Left ventricle myocardium superior (tissue), 1 donor: Measurements from ENCODE around the gene CA10. TPM values are rescaled to one million over a fixed set of nuclear protein-coding genes. Genes with fewer than 3 reads are reported as not detected.

Experiments used
- ATAC-seq: fragments of 200-7000 bp; cut with Tn5 transposase; one replicate; pipeline ENCODE4 v1.9.1; 2020; ENCODE audit warnings: mild to moderate bottlenecking, moderate library complexity
- DNase-seq: peaks from one replicate; pipeline ENCODE4 v3.0.0-alpha.2; 2020
- intact Hi-C: fragments of 100-400 bp; cut with micrococcal nuclease; formaldehyde crosslinking; loops from one replicate; pipeline ENCODE4 v1.11.0; 2022
- total RNA-seq: library from RNA; stranded (reverse); fragmentation: NEBNext Ultra II Directional; extraction: Animal tissue kit (Norgen Biotek cat#: 25700); gene quantifications from one replicate; pipeline ENCODE4 v1.2.1, GENCODE V29; 2021
- donor health status: DM: no; HTN: yes; CAD: no; lungs with severe emphysema.

The CA10 gene
- total RNA-seq, 1 donor from 2014 or later, result not detected

DNA sequence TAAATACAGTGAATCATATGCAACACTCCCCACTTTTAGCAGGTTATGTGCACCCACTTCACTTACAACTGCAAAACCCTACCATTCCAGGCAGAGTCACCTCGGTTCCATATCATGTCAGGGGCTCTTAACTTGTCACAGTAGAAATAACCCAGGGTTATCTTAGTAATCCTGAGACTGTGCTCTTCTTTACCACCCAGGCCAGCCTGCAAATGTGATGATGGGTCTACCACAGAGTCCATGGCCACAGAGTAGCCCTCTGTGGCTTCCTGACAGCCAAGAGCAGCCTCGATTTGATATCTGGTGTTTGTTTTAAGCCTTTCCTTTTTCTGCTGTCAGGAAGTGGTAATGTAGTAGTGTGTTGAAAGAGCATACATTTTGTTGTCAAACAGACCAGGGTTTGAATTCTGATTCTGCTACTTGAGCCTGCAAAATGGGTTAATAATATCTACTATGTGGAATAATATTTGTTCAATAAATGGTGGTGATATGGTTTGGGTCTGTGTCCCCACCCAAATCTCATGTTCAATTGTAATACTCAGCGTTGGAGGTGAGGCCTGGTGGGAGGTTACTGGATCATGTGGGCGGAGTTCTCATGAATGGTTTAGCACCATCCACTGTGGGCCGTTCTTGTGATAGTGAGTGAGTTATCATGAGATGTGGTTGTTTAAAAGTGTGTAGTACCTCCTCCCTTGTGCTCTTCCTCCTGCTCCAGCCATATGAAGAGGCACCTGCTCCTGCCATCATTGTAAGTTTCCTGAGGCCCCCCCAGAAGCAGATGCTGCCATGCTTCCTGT lies 481.6 kb downstream of the CA10 start:
- ATAC-seq (no peak), DNase-seq (no peak)
- intact Hi-C loops, result no loop called here

DNA sequence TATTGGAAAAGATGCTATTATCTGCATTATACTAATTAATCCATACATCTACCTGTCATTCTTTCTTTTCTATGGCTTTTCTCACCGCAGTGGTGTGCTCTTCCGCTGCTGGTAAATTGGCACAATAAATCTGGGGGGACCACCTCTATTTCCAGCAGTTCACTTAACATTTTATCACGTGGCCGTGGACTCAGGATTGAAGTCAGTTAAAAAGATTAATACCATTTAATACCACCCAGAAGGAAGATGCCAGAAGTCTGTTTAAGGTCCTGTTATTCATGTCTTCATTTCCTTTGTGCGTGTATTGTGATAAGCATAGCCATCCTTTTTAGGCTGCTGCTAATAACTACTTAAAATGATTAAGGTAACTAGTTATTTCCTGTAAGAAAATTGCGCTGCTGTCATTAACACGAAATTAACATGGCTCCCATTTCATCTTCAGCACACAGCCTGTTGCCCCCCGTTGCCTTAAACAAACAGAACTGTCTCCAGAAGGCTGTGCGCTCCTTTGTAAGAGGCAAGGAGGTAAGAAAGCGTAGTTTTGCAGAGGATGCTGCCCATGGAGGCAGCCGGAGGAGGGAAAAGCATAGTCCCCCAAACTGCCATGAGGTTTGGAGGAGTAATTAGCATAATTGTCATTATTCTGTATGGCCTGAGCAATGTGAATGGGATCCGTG lies 483.8 kb downstream of the CA10 start:
- ATAC-seq (no peak), DNase-seq (no peak)
- intact Hi-C loops, result no loop called here

DNA sequence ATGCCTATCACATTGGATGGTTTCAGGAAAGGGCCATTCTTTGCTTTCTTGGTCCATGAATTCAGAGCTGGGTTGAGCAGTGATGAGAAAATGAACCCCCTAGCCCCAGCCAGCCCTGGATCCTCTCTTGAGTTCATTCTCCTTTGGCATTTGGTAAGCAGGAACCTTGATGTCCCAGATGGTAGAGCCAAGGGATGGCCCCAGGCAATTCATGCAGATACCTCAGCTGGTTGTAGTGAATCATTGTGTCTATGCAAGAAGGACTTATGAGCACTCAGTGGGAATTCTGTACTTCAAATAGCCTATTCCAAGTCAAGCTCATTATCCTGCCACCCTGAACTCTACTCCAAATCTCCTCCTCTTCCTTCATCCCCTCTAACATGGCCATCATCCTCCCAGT lies 485.4 kb downstream of the CA10 start:
- DNase-seq, result no peak
- intact Hi-C loops, result no loop called here
- ATAC-seq, result no peak

DNA sequence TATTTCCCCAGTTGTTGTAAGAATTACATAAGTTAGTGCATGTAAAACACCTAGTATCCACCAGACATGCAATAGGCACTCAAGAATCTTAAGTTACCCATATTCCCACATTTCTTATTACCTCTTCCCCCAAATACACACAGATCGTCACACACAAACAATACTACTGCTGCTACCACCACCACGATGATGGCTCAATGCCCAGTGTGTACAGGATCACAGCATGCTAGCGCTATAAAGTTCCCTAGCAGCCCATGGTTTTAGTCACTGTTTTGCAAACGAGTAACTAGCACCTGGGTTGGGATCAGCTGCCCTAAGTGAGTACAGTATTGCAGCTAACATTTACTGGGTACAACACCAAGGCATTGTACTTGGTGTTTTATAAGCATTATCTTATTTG lies 486.4 kb downstream of the CA10 start:
- intact Hi-C loops, result no loop called here
- ATAC-seq (no peak), DNase-seq (no peak)

DNA sequence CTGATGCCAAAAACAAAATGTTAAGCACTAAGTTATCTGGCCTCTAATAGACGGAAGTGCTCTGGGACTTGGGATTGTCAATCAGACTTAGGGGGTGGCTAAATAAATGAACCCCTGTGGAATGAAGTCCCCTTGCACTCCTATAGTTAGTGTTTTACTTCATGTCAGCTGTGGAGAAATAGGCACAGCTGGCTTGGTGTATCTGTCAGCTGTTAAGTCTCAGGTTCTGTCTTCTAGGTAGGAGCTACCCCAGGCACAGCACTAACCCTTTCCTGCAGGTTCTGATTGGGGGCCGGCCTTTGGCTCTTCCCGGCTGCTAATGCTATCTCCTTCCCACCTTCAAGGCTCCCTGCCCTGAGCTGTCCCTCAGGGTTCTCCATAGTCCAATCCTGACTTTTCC lies 487.6 kb downstream of the CA10 start:
- intact Hi-C loops, result no loop called here
- no peak for DNase-seq
- ATAC-seq, result no peak

DNA sequence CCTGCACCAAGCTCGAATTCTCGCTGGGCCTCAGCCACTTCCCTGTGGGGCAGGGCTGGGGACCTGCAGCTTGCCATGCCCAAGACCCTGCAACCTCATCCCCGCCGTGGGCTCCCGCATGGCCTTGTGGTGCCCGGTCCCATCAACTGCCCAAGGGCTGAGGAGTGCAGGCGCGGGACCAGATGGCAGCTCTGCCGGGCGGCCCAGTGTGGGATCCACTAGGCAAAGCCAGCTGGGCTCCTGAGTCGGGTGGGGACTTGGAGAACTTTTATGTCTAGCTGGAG lies 489.6 kb downstream of the CA10 start:
- no peak for ATAC-seq
- no peak for DNase-seq
- intact Hi-C loops, result no loop called here

DNA sequence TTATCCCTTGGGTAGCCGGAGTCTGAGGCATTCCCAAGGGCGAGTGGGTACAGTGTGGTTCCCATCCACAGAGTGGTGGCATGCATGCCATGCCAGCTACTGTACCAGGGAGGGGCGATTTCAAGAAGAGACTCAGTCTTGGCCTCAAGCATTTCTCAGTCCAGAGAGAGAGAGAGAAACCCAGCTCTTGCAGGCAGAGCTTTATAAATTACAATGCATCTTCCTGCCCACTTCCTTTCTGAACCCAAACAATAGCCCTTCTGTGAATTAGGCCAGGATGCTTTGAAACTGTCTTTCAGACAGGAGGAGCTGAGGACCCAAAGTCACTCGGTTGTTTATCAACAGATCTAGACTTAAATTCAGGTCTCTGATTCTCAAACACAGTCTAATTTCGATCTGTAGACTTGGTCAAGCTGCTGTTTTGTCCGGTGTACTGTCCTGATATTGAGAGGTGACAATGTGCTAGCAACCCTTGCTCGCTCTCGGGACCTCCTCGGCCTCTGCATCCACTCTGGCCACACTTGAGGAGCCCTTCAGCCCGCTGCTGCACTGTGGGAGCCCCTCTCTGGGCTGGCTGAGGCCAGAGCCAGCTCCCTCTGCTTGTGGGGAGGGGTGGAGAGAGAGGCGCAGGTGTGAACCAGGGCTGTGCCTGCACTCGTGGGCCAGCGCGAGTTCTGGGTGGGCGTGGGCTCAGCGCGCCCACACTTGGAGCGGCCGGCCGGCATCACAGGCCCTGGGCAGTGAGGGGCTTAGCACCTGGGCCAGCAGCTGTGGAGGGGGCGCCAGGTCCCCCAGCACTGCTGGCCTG lies 490.2 kb downstream of the CA10 start:
- no peak for ATAC-seq

DNA sequence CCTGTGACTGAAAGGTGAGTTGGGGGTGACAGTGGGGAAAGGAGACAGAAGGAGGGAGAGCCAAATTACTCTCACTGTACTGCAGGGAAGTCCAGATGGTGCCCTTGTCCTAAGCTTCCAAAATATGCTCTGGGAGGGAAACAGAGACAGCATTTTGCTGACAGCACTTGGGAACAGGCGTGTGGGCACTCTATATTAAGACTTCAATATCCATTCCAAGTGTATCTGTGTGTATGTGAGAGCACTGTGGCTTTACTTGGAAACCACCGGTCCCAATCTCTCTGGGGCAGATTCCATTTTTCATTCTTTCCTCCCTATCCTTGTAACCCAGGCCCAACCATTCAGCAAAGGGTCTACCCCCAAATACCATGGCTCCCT lies 490.8 kb downstream of the CA10 start:
- ATAC-seq (no peak), DNase-seq (no peak)
- intact Hi-C loops, result no loop called here

More for the DNA sequence above, 490.2 kb downstream of the CA10 start:
- intact Hi-C loops, result no loop called here
- DNase-seq, result no peak

DNA sequence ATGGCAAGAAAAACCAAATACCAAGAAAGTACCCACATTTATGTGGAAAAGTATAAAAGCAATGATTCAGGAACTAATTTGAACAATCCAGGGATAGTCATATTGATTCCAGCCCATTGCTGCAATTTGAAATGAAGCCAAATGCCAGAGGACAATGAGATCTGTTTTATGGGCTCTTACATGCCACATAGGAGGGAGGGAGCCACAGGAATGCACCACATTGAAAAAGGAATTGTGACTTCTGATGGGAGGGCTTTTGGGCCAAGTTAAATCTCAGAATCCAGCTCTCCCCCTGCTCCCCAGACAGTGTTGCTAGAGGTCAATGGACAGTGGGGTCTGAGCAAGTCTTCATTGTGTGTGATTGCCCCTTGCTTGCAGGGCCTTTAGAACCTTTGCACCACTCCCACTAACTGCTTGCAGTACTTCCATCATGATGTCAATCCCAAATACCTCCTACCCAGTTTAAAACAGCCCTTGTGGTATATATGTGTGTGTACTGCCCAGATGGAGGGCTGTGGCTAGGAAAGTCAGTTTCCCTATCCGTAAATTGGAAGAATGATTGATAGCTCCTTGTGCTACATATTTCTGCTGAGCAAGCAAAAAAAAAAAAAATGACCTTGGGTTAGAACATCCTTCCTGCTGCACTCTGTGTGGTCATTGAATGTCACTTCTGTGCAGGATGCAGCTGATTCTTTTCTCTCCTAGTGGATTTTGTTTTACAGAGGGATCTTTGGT lies 491.4 kb downstream of the CA10 start:
- intact Hi-C loops, result no loop called here
- no peak for DNase-seq
- no peak for ATAC-seq

DNA sequence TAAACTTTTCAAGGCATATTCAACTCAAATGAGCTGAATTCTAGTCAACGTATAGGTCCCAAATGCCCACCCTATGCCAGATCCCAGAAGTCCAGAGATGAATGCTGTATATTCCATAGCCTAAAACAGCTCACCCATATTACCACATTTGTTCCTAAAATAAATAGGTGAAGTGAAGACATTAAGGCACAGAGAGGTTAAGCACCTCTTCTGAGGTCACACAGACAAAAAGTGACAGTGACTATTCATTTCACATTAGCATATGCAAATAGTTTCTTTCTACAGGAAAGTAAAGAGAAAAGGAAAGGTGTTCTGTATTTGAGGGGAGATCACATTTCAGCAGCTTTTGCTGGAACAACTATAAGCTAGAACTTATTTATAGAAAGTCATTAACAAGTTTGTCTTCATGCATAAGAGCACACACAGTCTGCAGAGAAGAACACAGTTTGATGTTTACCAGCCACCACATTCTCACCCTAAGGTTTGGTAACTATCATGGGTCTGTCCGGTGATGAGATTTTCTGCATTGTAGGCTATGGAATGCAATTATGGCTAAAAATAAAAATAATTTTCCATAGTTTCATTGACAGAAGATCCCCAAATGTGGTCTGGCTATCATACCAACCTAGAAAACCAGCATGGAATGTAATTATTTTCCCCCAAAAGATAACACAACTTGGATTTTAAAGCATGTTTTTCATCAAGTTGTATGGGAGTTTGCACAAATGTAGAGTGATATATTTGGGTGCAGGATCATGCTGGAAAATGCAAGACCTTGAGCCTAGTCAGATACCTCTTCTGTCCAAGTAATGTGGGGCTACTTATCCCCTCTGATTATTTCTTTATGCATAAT lies 496.1 kb downstream of the CA10 start:
- DNase-seq (no peak), ATAC-seq (no peak)
- intact Hi-C loops, result no loop called here

DNA sequence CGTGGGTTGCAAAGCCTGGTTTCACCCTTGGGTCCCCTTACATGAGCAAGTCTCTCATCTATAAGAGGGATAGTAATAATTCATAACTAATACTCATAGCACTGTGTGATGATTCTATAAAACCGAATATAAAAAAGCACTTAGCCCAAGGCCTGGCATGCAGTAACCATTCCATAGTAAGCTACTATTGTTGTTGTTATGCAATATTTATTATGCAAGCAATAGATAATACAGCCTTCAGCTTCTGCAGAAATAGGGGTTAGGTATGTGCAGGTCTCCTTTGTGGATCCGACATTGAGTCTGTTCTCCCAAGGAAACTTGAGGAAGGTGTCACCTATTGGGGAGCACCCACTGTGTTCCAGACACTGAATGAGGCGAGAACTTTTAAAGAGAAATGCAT lies 497.1 kb downstream of the CA10 start:
- no peak for ATAC-seq
- intact Hi-C loops, result no loop called here
- DNase-seq, result no peak

DNA sequence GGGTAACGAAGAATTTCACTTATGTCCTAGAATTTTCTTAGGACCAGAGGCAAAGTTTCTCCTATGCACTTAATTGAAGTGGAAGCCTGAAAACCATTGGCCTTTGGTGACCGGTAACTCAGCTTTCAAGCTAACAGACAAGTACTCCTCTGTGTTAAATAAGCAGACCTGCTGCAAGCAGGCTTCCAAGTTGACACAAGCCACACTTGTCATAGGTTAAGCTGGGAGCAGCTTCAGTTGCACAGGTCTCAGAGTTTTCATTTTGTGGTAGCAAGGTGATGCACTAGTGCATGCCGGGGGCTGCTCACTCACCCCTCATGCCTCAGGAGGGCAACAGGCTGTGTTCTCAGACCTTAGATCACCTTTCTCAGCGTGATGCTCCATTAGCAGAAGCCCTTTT lies 498.2 kb downstream of the CA10 start:
- DNase-seq (no peak), ATAC-seq (no peak)
- intact Hi-C loops, result no loop called here

DNA sequence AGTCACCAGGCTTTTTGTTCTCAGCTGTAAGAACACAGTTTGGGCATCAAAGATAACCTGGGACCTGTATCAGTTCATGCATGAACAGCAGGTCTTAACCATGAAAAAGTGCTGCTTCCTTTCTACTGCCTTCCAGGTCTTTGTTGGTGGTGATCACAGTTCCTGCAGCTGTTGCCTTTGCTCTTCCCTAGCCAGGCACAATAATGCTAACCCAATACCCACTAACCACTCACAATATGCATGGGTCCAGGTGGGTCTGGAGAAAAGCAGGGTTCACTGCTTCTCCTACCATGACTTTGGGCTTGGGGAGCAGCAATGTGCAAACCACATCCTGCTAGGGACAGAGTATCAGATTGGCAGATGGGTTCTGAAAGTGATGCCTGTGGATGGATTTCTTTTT lies 501.3 kb downstream of the CA10 start:
- ATAC-seq, result no peak
- no peak for DNase-seq
- intact Hi-C loops, result no loop called here

DNA sequence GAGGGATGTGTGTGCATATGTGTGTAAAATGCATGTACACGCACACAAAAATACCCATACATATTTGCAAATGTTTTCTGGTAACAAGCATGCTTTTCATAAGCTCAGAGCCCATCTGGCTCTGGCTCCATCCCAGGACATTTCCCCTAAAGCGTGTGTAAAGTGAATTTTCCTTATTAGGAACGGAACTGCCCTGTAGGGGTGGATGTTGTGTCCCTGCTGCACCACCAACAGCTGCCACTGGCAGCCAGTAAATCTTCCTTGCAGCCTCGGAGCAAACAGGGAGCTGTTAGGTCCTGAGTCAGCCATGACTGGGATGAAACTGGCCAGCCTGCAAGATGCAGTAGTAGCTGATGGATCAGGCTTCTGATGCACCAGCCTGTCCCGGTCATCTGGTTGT lies 504.6 kb downstream of the CA10 start:
- no peak for ATAC-seq
- intact Hi-C loops, result no loop called here

DNA sequence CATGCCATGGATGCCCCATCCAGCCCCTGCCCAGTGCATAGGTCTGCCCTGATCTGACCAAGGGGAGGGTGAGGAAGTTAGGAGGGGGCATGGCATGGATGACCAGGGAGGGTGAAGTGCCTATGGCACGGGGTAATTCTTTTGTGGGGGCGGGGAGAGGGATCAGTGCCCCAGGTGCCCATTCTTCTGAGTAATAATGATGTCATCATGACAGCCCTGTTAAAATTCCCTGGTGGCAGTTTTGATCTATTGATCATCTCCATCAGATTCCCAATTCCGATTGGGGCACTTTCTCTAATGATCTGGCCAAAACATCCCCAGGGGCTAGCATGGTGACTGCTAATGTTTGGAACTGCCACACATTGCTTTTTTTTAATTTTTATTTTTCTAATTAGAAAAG lies 506.0 kb downstream of the CA10 start:
- intact Hi-C loops, result no loop called here
- DNase-seq, result no peak
- no peak for ATAC-seq

More for the DNA sequence above, 504.6 kb downstream of the CA10 start:
- no peak for DNase-seq

DNA sequence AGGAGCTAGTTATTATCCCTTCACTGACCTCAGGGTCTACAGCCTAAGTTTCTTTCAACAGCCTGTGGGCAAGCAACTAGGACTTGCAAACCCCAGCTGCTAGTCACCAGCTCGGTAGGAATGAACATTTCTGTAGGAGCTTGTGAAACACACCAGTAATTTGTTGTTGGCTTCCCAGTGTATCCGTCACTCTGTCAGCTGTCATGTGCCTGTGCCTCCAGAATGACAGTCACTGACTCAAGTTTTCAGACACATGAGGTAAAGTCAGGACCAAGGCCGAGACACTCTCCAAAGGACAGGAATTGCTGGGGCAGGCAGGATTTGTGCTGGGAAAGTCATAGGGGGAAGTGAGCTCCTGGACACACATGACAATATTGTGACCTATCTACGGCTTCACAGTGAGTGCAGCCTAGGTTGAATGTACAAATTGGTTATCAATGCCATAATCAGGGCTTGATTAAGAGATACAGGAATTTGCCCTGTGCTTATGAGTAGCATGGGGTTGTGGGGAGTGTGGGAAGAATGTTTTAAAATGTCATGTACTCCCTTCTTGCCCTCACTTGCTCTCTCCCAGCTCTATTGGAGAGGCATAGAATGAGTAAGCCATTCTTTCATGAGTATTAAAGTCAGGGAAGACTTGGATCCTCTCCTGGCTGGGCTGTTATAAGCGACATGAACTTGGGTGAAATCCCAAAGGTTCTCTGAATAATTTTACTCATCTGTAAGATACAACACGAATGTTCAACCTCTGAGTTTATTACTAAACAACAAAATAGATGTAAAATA lies 506.8 kb downstream of the CA10 start:
- DNase-seq, result no peak
- intact Hi-C loops, result no loop called here
- ATAC-seq, result no peak

DNA sequence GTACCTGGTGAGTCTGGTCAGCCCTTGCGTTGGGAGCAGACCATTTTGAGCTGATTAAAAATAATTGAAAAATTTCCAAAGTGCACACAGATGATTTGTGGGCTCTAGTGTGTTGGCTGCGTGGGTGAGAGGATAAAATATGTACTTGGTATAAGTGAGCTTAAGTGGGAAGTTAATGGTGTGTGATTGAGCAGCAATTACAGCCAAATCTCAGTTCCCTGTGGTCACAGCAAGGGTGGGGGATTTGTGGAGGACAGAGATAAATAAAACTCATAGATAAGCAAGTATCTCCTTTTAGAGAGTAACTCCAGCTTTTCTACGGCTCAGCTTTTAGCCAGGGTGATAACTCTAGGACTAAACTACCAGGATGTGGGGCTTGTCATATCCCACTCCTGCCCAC lies 507.7 kb downstream of the CA10 start:
- intact Hi-C loops, result no loop called here
- no peak for ATAC-seq
- DNase-seq, result no peak

DNA sequence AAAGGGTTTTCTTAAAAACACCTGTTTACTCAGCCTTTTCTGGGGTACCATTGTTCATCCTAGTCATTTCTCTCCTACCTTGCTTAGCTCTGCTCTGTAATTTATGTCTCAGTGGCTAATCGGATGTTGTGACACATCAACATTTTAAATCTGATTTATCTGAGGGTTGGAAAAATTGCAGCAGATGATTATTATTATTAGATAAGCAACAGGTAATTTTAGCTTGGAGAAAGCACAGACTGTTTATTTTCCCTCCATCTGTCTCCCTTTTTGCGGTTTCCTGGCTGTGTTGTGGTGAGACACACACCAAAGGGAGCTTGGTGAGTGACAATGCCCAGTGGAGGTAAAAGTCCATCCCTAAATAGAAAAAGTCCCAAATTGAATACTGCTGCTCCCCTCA lies 508.3 kb downstream of the CA10 start:
- intact Hi-C loops, result no loop called here
- no peak for DNase-seq
- ATAC-seq, result no peak
